SK-N-SH (cell line): Measurements from ENCODE around the gene CD79A. TPM values are rescaled to one million over a fixed set of nuclear protein-coding genes. Genes with fewer than 3 reads are reported as not detected.

Source experiments
- CTCF ChIA-PET: fragments of 300-600, 350-600 bp; formaldehyde crosslinking; extraction: SDS; loops from one replicate; lab custom pipeline; 2021; lab: Yijun Ruan, JAX
- POLR2A ChIA-PET: fragments of 350-600 bp; sonication (Branson Sonifier 250); formaldehyde crosslinking; extraction: SDS; loops from one replicate; lab custom pipeline; 2020; ENCODE audit warnings: antibody characterized with exemption, inconsistent platforms; lab: Yijun Ruan, JAX
- DNase-seq: peaks from one replicate; pipeline ENCODE4 v3.0.0; 2012
- H2AFZ ChIP-seq: fragments of 200-600 bp; sonication (generic); 2 replicates; pipeline ENCODE4 v1.8.1; 2016; ENCODE audit warnings: antibody characterized with exemption, mild to moderate bottlenecking, low read depth
- H3F3A ChIP-seq: fragments of 200-600 bp; sonication (generic); replicated peaks from 2 replicates; pipeline ENCODE3; 2016; ENCODE audit warnings: antibody characterized with exemption, mild to moderate bottlenecking; ENCODE audit not compliant: insufficient read depth
- H3K27ac ChIP-seq, 2 experiments: fragments of 200-500 bp in 1 of 2; fragments of 200-600 bp in 1 of 2; sonication (Bioruptor generic) in 1 of 2; sonication (generic), shearing (Covaris generic) in 1 of 2; 2 replicates each; pipeline versions ENCODE4 v1.5.1 to v1.6.1; 2014 to 2016; ENCODE audit warnings: low read depth in 2 of 2, inconsistent platforms in 1 of 2, low read length in 1 of 2, mild to moderate bottlenecking in 1 of 2, mixed read lengths in 1 of 2
- H3K27me3 ChIP-seq: fragments of 200-600 bp; sonication (generic), shearing (Covaris generic); 2 replicates; pipeline ENCODE4 v1.6.1; 2016; ENCODE audit warnings: mixed run types; ENCODE audit not compliant: insufficient read depth
- H3K36me3 ChIP-seq, 2 experiments: fragments of 200-500 bp in 1 of 2; fragments of 200-600 bp in 1 of 2; sonication (Bioruptor generic) in 1 of 2; sonication (generic) in 1 of 2; replicated peaks in 1 of 2; 2 replicates each; pipeline versions ENCODE3 to v1.5.1; 2014 to 2016; ENCODE audit warnings: low read length in 1 of 2, mild to moderate bottlenecking in 1 of 2; ENCODE audit not compliant: insufficient read depth in 2 of 2, control insufficient read depth in 1 of 2
- H3K4me1 ChIP-seq, 2 experiments: fragments of 200-500 bp in 1 of 2; fragments of 200-600 bp in 1 of 2; sonication (Bioruptor generic) in 1 of 2; sonication (generic), shearing (Covaris generic) in 1 of 2; 2 replicates each; pipeline versions ENCODE4 v1.5.1 to v1.6.1; 2014 to 2016; ENCODE audit warnings: low read depth in 1 of 2, low read length in 1 of 2, mixed run types in 1 of 2; ENCODE audit not compliant: insufficient read depth in 2 of 2, control insufficient read depth in 1 of 2
- H3K4me2 ChIP-seq: fragments of 200-600 bp; sonication (generic), shearing (Covaris generic); 2 replicates; pipeline ENCODE4 v1.6.1; 2017; ENCODE audit warnings: mixed run types
- H3K4me3 ChIP-seq, 2 experiments: fragments of 200-500 bp in 1 of 2; fragments of 200-600 bp in 1 of 2; sonication (Bioruptor generic) in 1 of 2; sonication (generic), shearing (Covaris generic) in 1 of 2; 2 replicates each; pipeline versions ENCODE4 v1.5.1 to v1.8.1; 2014 to 2016; ENCODE audit warnings: low read depth in 2 of 2, inconsistent platforms in 1 of 2, low read length in 1 of 2, mild to moderate bottlenecking in 1 of 2, mixed read lengths in 1 of 2, moderate library complexity in 1 of 2
- H3K79me2 ChIP-seq: fragments of 200-600 bp; sonication (generic); 2 replicates; pipeline ENCODE4 v1.8.1; 2017; ENCODE audit warnings: mild to moderate bottlenecking; ENCODE audit not compliant: insufficient read depth
- H3K9ac ChIP-seq: fragments of 200-600 bp; sonication (generic); 2 replicates; pipeline ENCODE4 v1.6.1; 2017; ENCODE audit warnings: mixed run types
- H3K9me2 ChIP-seq: fragments of 200-600 bp; sonication (generic); 2 replicates; pipeline ENCODE4 v1.6.1; 2017; ENCODE audit warnings: mixed run types
- H3K9me3 ChIP-seq: fragments of 200-600 bp; sonication (generic); 2 replicates; pipeline ENCODE4 v1.6.1; 2017; ENCODE audit warnings: mixed run types, mild to moderate bottlenecking, moderate library complexity
- H4K20me1 ChIP-seq: fragments of 200-600 bp; sonication (generic); 2 replicates; pipeline ENCODE4 v1.6.1; 2017; ENCODE audit warnings: mild to moderate bottlenecking, mixed run types; ENCODE audit not compliant: insufficient read depth
- FOSL2 ChIP-seq: IDR thresholded peaks from 2 replicates; pipeline ENCODE4 v1.4.0; 2012; ENCODE audit warnings: low read depth, mild to moderate bottlenecking, moderate library complexity, borderline replicate concordance
- IRF3 ChIP-seq: fragments of 150-350 bp; IDR thresholded peaks from 2 replicates; pipeline ENCODE4 v1.6.1; 2016; ENCODE audit warnings: mild to moderate bottlenecking, low read depth, low read length
- NRF1 ChIP-seq: IDR thresholded peaks from 2 replicates; pipeline ENCODE4 v1.6.1; 2012; ENCODE audit warnings: low read depth, mild to moderate bottlenecking, low read length
- REST ChIP-seq: IDR thresholded peaks from 2 replicates; pipeline ENCODE4 v1.6.1; 2012; ENCODE audit warnings: mild to moderate bottlenecking, low read depth, low read length, moderate library complexity
- RFX5 ChIP-seq: IDR thresholded peaks from 2 replicates; pipeline ENCODE4 v1.6.1; 2012; ENCODE audit warnings: mild to moderate bottlenecking, improper control_type of control experiment, low read length
- TEAD4 ChIP-seq: IDR thresholded peaks from 2 replicates; pipeline ENCODE4 v1.4.0; 2012; ENCODE audit warnings: mild to moderate bottlenecking, borderline replicate concordance; ENCODE audit not compliant: insufficient read depth
- USF1 ChIP-seq: IDR thresholded peaks from 2 replicates; pipeline ENCODE4 v1.4.0; 2012; ENCODE audit warnings: low read depth, borderline replicate concordance
- YY1 ChIP-seq: IDR thresholded peaks from 2 replicates; pipeline ENCODE4 v1.4.0; 2012; ENCODE audit warnings: low read depth, mild to moderate bottlenecking
- WGBS: methylation state at CpG from one replicate; pipeline ENCODE4 v1.1.6; 2017; ENCODE audit warnings: low lambda C conversion rate; 5-methylcytosine and 5-hydroxymethylcytosine counted together
- polyA plus RNA-seq, 3 experiments: library from polyadenylated mRNA; depleted of rRNA; stranded (reverse); fragments of >200 nt; gene quantifications; 2 replicates each; pipeline ENCODE4 v1.2.3, GENCODE V29; 2012

The CD79A gene
- polyA plus RNA-seq, 1 of the 3 experiments (the other 2 are of a cell fraction): 0.20 TPM

DNA sequence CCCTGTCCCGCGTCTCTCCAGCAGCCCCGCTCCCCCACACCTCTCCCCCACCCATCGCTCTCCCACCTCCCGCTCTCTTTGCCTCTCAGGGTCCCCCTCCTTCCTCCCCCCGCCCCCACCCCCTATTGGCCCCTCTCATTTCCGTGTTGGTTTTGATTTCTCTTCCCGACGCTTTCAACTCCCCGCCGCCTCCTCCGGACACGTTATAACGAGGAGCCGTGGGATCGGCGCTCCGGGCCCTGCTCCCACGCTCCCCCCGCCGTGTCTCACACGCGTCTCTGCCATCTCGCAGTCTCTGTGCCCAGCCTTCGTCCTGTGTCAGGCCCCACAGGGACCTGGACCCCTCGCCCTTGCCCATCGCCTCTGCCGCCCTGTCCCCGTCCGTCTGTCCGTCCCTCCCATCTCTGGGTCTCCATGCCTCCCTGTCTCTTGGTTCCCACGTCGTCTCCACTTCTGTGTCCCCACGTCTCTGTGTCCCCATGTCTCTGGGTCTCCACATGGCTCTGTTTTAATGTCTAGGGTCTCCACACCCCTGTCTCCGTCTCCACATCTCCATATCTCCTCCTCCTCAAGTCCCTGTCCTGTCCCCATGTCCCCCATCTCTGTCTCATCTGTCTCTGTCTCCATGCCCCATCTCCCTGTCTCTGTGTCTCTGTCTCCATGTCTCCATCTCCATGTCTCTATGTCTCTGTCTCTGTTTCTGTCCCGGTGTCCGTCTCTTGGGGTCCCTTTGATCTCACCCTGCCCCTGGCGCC lies 38.1 kb downstream of the CD79A start:
- H3K9ac ChIP-seq: no peak overlapping the region
- H2AFZ ChIP-seq: no peak overlapping the region
- no peaks in the 10 kb centered on the region for H3K36me3 ChIP-seq
- DNase-seq: no peak
- H3K4me1 ChIP-seq: no peaks in the 10 kb centered on the region; a peak in 1 of 4 replicates
- POLR2A ChIA-PET: no interaction called here
- WGBS: 27% methylated on average over 38 of the region's 38 CpGs
- no peak overlapping the region for H3K4me3 ChIP-seq
- H4K20me1 ChIP-seq: no peaks in the 10 kb centered on the region
- no peaks in the 10 kb centered on the region for H3K9me3 ChIP-seq
- CTCF ChIA-PET: no interaction called here
- no peaks in the 10 kb centered on the region for H3K79me2 ChIP-seq
- peaks cover 41% of the 10 kb centered on the region for H3K27me3 ChIP-seq
- no peak overlapping the region for H3K4me2 ChIP-seq
- no peak for TF ChIP-seq FOSL2
- TF ChIP-seq NRF1: no peak
- no peak for TF ChIP-seq IRF3
- no peak for TF ChIP-seq YY1
- TF ChIP-seq TEAD4: no peak
- no peak for TF ChIP-seq USF1
- no peak for TF ChIP-seq REST
- TF ChIP-seq, all 33 proteins: peak for 0
- H3K9me2 ChIP-seq: no peaks in the 10 kb centered on the region
- H3K27ac ChIP-seq: no peak overlapping the region
- no peaks in the 10 kb centered on the region for H3F3A ChIP-seq

- Histone ChIP-seq H3K79me2 (no peaks in the 10 kb centered on the region), H3F3A (no peaks in the 10 kb centered on the region), H2AFZ (no peak overlapping the region), H3K9ac (no peak overlapping the region), H3K27ac (no peak overlapping the region), H4K20me1 (no peaks in the 10 kb centered on the region), H3K36me3 (no peaks in the 10 kb centered on the region), H3K9me2 (no peaks in the 10 kb centered on the region), H3K4me3 (no peak overlapping the region), H3K27me3 (peaks cover 41% of the 10 kb centered on the region), H3K9me3 (no peaks in the 10 kb centered on the region), H3K4me1 (no peaks in the 10 kb centered on the region; a peak in 1 of 4 replicates), H3K4me2 (no peak overlapping the region)
- DNase-seq: no peak
- CTCF ChIA-PET: no interaction called here
- POLR2A ChIA-PET: no interaction called here
- TF ChIP-seq TEAD4: no peak
- no peak for TF ChIP-seq RFX5
- WGBS: 72% methylated on average over 27 of the region's 27 CpGs
These were observed 38.8 kb downstream of the CD79A start for GRCh38 chr19:41915776-41916414.
